DMS53 (cell line): ENCODE data around the gene LCE1D.

Source experiments
- DNase-seq: peaks from one replicate; lab custom pipeline; 2025; lab: John Stamatoyannopoulos, UW

The LCE1D gene

GRCh38 chr1:152796421-152796820 is at the start of gene LCE1D:
LCE1D (plus strand) TSS chr1:152796721; CDS start chr1:152797795, 1,074 bp downstream.
- no peak for DNase-seq

GRCh38 chr1:152747831-152748230 is 48.7 kb upstream of the LCE1D start:
- no peak for DNase-seq

GRCh38 chr1:152752225-152752624 is 44.3 kb upstream of the LCE1D start:
- no peak for DNase-seq

GRCh38 chr1:152753586-152753985 is 42.9 kb upstream of the LCE1D start:
- no peak for DNase-seq

GRCh38 chr1:152756872-152757271 is 39.6 kb upstream of the LCE1D start:
- DNase-seq: peak; percentile 5

- no peak for DNase-seq
Observed at GRCh38 chr1:152757747-152758146, 38.8 kb upstream of the LCE1D start, which contains the start of gene KPRP. KPRP (plus strand) TSS chr1:152758025; CDS start chr1:152759589, 1,564 bp downstream.

- DNase-seq: no peak
Observed at GRCh38 chr1:152758636-152759035, 37.9 kb upstream of the LCE1D start.

- DNase-seq: no peak
Observed at GRCh38 chr1:152759453-152760173, 36.9 kb upstream of the LCE1D start.

- DNase-seq: no peak
Observed at GRCh38 chr1:152760551-152761190, 35.9 kb upstream of the LCE1D start.

GRCh38 chr1:152761609-152762213 is 34.8 kb upstream of the LCE1D start:
- DNase-seq: no peak

- no peak for DNase-seq
Observed at GRCh38 chr1:152768847-152769533, 27.5 kb upstream of the LCE1D start.

- DNase-seq: no peak
Observed at GRCh38 chr1:152770411-152770810, 26.1 kb upstream of the LCE1D start.

GRCh38 chr1:152774875-152775274 is 21.6 kb upstream of the LCE1D start, which contains the start of gene LCE1F:
LCE1F (plus strand) TSS chr1:152775140; CDS start chr1:152776372, 1,232 bp downstream.
- no peak for DNase-seq

- DNase-seq: no peak
Observed at GRCh38 chr1:152776361-152776760, 20.2 kb upstream of the LCE1D start.

GRCh38 chr1:152777510-152778137 is 18.9 kb upstream of the LCE1D start:
- DNase-seq: peak; percentile 43

GRCh38 chr1:152783095-152783494 is 13.4 kb upstream of the LCE1D start:
- DNase-seq: no peak

GRCh38 chr1:152786077-152786476 is 10.4 kb upstream of the LCE1D start, which contains the start of gene LCE1E:
LCE1E (plus strand) TSS chr1:152786257; CDS start chr1:152787300, 1,043 bp downstream.
- no peak for DNase-seq

- no peak for DNase-seq
Observed at GRCh38 chr1:152795686-152796085, 835 bp upstream of the LCE1D start.

- no peak for DNase-seq
Observed at GRCh38 chr1:152801333-152801732, 4.8 kb downstream of the LCE1D start.

GRCh38 chr1:152806576-152806975 is 10.1 kb downstream of the LCE1D start, which contains the start of gene LCE1C:
LCE1C (minus strand) TSS chr1:152806651; CDS start chr1:152805478, 1,173 bp downstream.
- no peak for DNase-seq

GRCh38 chr1:152811050-152811449 is 14.5 kb downstream of the LCE1D start:
- no peak for DNase-seq

- no peak for DNase-seq
Observed at GRCh38 chr1:152811671-152812070, 15.2 kb downstream of the LCE1D start, which contains the start of gene LCE1B. LCE1B (plus strand) TSS chr1:152811971; CDS start chr1:152812447, 476 bp downstream.
